GM12873 (cell line): Measurements from ENCODE around the gene ANK3.

Experiments used
- TF ChIP-seq, protein P1 (sequence below): IDR thresholded peaks from 2 replicates; pipeline ENCODE4 v1.5.1; 2012; ENCODE audit warnings: low read depth, mild to moderate bottlenecking, moderate library complexity, low read length, control low read depth; ENCODE audit not compliant: insufficient read depth; ENCODE audit errors: missing control alignments

ANK3 gene

GRCh38 chr10:60420991-60421894, 31.6 kb upstream of the ANK3 start:
- TF ChIP-seq, protein P1, sequence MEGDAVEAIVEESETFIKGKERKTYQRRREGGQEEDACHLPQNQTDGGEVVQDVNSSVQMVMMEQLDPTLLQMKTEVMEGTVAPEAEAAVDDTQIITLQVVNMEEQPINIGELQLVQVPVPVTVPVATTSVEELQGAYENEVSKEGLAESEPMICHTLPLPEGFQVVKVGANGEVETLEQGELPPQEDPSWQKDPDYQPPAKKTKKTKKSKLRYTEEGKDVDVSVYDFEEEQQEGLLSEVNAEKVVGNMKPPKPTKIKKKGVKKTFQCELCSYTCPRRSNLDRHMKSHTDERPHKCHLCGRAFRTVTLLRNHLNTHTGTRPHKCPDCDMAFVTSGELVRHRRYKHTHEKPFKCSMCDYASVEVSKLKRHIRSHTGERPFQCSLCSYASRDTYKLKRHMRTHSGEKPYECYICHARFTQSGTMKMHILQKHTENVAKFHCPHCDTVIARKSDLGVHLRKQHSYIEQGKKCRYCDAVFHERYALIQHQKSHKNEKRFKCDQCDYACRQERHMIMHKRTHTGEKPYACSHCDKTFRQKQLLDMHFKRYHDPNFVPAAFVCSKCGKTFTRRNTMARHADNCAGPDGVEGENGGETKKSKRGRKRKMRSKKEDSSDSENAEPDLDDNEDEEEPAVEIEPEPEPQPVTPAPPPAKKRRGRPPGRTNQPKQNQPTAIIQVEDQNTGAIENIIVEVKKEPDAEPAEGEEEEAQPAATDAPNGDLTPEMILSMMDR, result no peak

DNA sequence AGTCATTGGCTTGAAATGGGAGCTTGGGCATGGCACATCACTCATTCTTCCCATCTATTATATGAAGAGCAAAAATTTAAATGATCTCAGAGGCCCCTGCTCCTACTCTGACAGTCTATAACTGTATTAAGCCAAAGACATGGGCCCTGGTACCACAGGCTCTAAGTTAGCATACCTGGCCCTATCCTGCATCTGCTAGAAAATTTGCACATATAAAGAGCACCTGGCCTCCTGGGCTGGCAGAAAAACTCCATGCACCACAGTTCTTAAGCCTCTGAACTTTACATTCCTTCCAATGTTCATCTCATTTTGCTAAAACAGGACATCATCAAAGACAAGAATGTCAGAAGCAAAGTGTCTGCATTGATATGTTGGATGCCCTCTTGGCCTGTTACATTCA, 29.6 kb upstream of the ANK3 start:
- TF ChIP-seq, protein P1, result no peak

- TF ChIP-seq, protein P1, result no peak
Measured at GRCh38 chr10:60417901-60418300, 28.2 kb upstream of the ANK3 start.

DNA sequence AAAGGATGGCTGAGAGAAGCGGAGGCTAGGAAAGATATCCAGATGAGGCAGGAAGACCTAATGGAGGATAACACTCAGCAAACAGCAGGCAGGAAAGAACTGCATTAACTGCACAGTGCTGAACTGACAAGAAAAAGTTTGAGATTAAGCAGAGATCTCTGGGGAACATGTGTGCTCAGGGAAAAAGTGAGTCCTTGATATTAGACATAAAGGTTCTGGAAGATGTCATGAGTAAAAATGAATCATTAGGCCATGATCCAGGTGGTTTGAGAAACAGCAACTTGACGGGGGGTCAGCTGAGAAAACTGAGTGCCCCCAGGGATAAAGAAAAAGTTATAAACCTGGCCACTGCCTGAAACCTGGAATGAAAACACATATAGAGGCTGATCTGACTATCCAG, 27.3 kb upstream of the ANK3 start:
- TF ChIP-seq, protein P1, result no peak

GRCh38 chr10:60414877-60415585, 25.4 kb upstream of the ANK3 start:
- TF ChIP-seq, protein P1, result no peak

- TF ChIP-seq, protein P1, result no peak
Measured at GRCh38 chr10:60414111-60414510, 24.4 kb upstream of the ANK3 start.

GRCh38 chr10:60413306-60414012, 23.8 kb upstream of the ANK3 start:
- TF ChIP-seq, protein P1, result no peak
